NAMALWA (cell line): ENCODE measurements around the gene BCAR3.

Source experiments
- DNase-seq: peaks from one replicate; pipeline ENCODE4 v3.0.0-alpha.2; 2015; ENCODE audit warnings: low spot score

BCAR3 gene

DNA sequence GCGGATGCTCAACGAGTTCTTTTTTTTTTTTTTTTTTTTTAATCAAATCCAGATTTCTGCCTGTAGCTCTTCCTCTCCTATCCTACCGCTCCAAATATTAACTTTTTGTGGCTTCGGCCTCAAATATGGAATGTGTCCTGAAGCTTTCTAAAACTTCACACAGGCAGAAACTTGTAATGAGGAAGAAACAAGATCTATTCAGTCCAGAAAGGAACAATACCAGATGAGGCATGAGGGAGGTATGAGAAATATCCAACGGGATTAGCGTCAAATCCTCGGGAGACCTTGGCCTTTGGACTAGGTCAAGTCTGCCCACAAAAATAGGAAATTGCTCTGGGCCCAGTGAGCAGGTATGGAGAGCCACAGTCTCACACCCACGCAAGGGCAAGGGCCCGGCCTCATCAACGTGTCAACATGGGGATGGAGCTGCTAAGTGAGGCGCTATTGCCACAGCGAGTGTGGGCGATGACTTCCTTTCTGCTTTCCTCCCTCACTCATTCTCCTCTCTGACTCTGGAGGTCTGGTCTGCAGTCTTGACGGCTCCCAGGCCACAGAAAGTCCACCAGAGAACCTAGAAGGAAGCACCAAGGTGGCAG lies 66.6 kb downstream of the BCAR3 start:
- DNase-seq: no peak

DNA sequence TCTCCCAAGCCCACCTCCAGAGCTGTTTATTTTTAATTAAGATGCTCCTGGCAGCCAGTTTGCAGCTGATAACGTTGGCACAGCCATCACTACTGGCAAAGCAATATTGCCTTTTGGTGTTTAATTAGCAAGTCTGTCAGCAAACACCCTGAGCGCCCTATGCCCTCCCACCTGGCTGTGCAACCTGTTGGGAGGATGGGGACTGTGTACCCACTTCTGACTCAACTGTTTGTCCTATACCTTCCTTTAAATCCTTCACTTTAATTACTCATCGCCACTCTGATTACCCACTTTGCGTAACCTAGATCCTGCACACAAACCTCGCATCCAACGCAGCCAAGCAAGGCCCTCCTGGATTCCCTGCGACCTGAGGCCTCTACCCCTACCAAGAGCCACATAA lies 67.1 kb downstream of the BCAR3 start:
- no peak for DNase-seq

DNA sequence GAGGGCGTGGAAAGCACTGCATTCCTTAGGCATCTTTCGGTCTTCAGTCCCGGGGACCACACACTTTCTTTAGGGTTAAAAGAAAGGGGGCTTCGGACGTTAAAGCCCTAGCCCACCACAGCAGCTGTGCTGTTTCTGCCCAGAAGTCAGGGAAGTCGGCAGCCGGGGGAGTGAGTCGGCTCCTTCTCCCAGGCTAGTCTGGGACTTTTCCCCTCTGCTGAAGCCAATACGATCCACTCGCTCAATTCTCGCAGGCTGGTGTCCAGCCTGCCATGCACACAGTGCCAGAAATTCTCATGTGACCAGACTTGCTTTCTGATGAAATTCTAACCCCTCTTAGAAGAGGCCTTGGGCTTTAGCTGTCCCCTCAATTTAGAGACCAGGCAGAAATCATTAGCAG lies 67.7 kb downstream of the BCAR3 start:
- no peak for DNase-seq

DNA sequence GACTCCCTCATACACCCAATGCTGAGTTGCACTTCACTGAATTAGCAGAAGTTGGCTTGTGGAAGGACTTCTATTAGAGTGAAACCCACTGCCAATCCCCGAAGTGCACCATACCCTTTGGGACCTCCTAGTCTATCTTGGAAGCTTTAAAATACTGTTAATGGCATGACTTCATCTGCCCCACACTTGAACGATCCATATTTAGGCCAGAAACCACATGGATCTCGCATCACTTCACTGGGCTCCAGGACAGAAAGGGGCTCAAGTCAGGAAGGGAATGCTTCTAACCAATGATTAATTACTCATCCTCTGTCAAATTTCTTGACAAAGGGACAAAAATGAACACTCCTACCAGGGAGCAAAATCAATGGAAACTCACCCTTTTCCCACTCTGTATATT lies 69.1 kb downstream of the BCAR3 start:
- no peak for DNase-seq

GRCh38 chr1:93611668-93612067 lies 70.0 kb downstream of the BCAR3 start:
- no peak for DNase-seq

GRCh38 chr1:93609536-93609935 lies 72.1 kb downstream of the BCAR3 start:
- DNase-seq: no peak

DNA sequence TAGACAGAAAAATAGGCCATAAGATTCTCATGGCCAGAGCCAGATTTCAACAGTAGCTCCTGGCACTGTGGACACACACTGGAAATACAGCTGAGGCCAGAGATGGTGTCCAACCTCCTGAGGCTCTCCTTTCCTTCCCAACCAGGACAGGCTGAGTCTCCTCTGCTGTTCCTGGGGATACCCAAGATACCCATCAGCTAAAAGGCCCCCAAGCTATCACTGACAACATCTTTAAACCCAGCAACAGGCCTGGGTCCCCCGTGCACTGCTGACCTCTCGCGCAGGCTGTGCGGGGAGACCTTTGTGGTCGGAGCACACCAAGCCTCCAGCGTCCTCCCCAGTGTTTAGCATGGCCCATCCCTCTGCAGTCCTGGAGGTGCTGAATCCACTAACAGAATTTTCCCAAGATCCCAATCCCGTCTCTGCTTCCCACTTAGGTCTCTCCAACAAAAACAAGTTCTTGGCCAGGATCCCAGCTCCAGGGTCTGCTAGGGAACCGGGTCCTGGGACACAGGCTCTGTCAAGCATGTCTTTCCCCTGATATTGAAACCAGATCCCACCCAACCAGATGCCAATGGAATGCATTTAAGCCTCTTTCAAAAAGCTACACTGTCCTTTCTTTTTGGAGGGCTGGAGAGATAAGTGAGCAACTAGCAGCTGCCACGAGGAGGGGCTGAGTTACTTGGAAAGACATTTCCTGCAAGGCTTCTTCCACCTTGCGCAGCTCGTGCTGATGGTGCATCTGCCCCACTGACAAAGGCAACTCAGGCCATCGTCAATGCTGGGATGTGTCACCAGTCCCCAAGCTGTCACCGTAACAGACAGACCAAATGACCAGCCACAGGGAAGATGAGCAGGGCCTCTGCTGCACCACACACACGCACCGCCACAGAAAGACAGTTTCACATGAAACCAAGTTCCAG lies 73.2 kb downstream of the BCAR3 start:
- DNase-seq: no peak

- DNase-seq: no peak
Observed at GRCh38 chr1:93607814-93608186, 73.8 kb downstream of the BCAR3 start.

- DNase-seq: no peak
Observed at GRCh38 chr1:93605812-93606512, 75.7 kb downstream of the BCAR3 start.

- no peak for DNase-seq
Observed at GRCh38 chr1:93605026-93605568, 76.5 kb downstream of the BCAR3 start.

GRCh38 chr1:93604411-93604810 lies 77.2 kb downstream of the BCAR3 start:
- no peak for DNase-seq

DNA sequence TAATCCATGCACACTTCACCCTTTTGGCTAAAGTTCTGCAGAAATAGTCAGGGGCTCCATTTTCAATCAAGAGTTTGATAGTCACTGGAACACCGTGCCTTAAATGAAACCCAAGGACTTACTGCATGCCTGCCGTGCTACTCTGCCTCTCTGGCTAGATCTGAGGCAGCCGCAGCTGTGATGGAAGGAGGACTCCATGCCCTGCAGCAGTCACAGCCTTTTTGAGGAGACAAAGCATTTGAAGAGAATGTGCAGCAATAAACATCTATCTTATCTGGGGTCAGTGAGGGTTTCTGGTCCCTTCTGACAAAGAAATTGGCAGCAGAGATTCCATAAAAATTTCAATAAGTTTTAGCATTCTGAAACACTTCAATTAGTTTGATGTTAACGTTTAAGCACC lies 78.0 kb downstream of the BCAR3 start:
- DNase-seq: no peak

DNA sequence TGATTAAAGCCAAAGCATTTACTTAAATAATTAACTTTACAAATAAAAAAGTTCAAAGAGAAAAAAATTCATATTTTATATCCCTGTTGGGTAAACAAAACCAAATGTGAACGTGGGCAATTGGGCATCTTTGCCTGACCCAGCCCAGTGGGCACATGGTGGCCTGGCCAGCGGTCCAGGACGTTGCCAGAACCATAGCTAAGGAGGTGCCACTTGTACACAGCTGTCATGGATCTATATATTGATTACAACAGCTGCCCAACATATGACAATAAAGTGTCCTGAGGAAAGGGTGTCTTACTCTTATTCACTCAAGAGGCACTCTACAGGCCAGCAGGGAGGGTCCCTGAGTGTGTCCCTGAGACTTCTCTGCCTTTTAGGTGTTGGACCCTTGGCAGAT lies 78.5 kb downstream of the BCAR3 start:
- DNase-seq: no peak

GRCh38 chr1:93602101-93602500 lies 79.5 kb downstream of the BCAR3 start:
- no peak for DNase-seq

GRCh38 chr1:93601686-93602085 lies 80.0 kb downstream of the BCAR3 start:
- no peak for DNase-seq

DNA sequence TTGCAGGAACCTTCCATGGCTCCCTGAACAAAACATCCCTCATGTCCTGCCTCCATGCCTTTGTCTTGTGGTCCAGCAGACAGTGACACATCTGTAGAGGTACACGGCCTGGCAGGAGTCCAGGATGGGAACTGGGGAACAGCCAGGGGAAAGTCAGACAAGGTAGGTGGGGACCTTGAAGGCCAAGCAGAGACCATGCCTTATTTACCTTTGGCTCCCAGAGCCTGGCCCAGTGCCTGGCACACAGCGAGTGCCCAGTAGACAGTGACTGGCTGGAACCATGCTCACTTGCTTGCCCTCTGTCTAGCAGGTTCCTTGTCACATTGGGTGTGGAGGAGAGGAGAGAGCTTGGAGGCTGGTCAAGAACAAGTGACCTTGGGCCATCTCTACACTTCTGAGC lies 81.0 kb downstream of the BCAR3 start:
- DNase-seq: no peak

GRCh38 chr1:93599479-93599878 lies 82.2 kb downstream of the BCAR3 start:
- DNase-seq: no peak

GRCh38 chr1:93598861-93599439 lies 82.7 kb downstream of the BCAR3 start:
- DNase-seq: no peak

DNA sequence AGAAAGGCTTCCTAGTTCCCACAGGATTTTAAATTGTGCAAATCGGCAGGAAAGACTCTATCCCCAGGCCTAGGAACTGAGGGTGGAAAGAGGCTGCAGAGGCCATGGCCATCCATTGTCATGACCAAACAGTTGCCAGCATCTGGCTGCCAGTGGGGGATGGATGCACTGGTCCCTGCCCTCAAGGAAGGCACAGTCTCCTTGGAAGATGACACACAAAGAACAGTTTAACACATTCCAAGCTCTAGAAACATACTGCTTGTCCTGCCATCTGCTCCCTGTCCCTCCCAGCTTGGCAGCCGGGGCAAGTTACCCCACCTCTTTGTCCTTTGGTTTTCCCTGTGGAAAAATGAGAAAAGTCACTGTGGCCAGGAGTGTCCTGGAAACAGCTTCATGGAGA lies 83.2 kb downstream of the BCAR3 start:
- no peak for DNase-seq

GRCh38 chr1:93597709-93598108 lies 83.9 kb downstream of the BCAR3 start:
- DNase-seq: no peak

DNA sequence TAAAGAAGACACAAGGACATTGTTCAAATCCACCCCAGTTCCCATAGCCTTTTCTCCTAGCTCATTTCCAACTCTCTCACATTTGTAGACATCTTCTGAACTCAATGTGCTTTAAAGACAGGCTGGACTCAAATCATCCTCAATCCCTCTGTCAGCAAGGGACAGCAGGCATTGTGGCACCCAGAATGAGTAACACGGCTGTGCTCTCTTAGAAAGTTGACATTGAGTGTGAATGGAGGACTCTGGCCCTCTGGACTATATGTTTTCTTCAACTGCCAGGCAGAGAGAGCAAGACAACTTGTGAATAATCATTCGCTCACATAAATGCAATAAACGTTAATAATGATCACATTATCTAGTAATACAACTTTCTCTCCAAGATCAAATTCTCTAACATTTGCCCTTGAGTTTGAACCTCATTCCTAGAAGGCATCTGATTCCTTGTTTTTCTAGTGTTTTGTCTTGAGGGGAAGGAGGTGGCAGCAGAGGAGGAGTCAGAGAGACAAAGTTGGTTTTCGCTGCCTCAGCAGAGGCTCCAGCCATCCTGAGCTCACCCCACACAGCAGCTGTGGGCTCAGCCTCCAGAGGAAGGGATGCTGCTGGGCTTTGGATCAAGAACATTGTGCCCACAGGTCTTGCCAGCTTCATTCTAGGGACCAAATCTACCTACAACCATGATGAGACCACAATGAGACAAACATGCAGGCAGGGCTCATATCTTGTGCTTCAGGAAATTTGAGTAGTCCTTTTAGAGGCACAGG lies 85.1 kb downstream of the BCAR3 start:
- no peak for DNase-seq

DNA sequence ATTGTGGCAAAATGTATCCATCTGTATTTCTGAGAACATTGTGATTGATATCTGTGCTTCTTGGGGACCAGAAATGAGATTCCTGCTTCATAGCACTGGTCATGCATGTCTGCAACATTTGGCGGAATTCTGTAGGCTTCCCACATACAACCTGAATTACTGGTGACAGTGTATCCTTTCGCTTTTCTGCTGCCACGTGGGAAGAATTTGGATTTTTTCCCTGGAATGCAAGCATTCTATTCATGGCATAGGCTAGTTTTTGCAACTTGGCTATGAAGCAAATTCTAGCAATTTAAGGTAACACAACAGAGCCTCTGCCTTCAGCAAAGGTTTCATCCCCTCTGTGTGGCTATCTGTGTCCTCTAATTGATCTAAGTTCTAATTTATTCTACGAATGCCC lies 85.9 kb downstream of the BCAR3 start:
- DNase-seq: no peak
